GM12892 (cell line): ENCODE data around the gene FAM43A.

Experiments used
- POLR2A ChIP-seq: IDR thresholded peaks from 2 replicates; pipeline ENCODE4 v1.6.1; 2011; ENCODE audit warnings: low read depth, low read length, control low read depth
- POLR2AphosphoS5 ChIP-seq: IDR thresholded peaks from 2 replicates; pipeline ENCODE4 v1.6.1; 2011; ENCODE audit warnings: low read depth, low read length, control low read depth
- TAF1 ChIP-seq: IDR thresholded peaks from 2 replicates; pipeline ENCODE4 v1.6.1; 2011; ENCODE audit warnings: low read depth, mild to moderate bottlenecking, control low read depth, low read length, borderline replicate concordance

- TF ChIP-seq POLR2A (no peak), TAF1 (no peak), POLR2AphosphoS5 (no peak)
Measured at GRCh38 chr3:194680888-194681615, 4.6 kb upstream of the FAM43A start.
